ENCODE measurements around the gene HELB.
"Not testable (repeated sequence)": the region's sequence is repeated elsewhere in the genome, so short reads cannot be mapped to it uniquely, and the experiment has no call there.

HELB gene

GRCh38 chr12:66303316-66303804 is 1.1 kb downstream of the HELB start:
- not testable (repeated sequence) for DNase-seq

GRCh38 chr12:66304296-66304900 is 2.1 kb downstream of the HELB start:
- no peak for DNase-seq

GRCh38 chr12:66309606-66310005 is 7.3 kb downstream of the HELB start:
- DNase-seq: no peak

- no peak for DNase-seq
These were observed 9.9 kb downstream of the HELB start for GRCh38 chr12:66312189-66312588.

- no peak for DNase-seq
These were observed 12.0 kb downstream of the HELB start for GRCh38 chr12:66314278-66314677.

GRCh38 chr12:66319266-66319954 is 17.1 kb downstream of the HELB start:
- DNase-seq: no peak

- no peak for DNase-seq
These were observed 18.7 kb downstream of the HELB start for GRCh38 chr12:66320996-66321395.

- DNase-seq: no peak
These were observed 19.1 kb downstream of the HELB start for GRCh38 chr12:66321435-66321834.

GRCh38 chr12:66323017-66323416 is 20.7 kb downstream of the HELB start:
- no peak for DNase-seq

GRCh38 chr12:66329941-66330340 is 27.6 kb downstream of the HELB start:
- DNase-seq: no peak

- DNase-seq: no peak
These were observed 28.7 kb downstream of the HELB start for GRCh38 chr12:66331016-66331415.

- no peak for DNase-seq
These were observed 29.5 kb downstream of the HELB start for GRCh38 chr12:66331814-66332213.

- DNase-seq: no peak
These were observed 33.5 kb downstream of the HELB start for GRCh38 chr12:66335746-66336145.

- no peak for DNase-seq
These were observed 35.2 kb downstream of the HELB start for GRCh38 chr12:66337381-66338010.

GRCh38 chr12:66340131-66340530 is 37.8 kb downstream of the HELB start:
- no peak for DNase-seq

GRCh38 chr12:66341126-66341525 is 38.8 kb downstream of the HELB start:
- DNase-seq: no peak

GRCh38 chr12:66345212-66345611 is 42.9 kb downstream of the HELB start:
- no peak for DNase-seq

GRCh38 chr12:66345956-66346355 is 43.7 kb downstream of the HELB start:
- DNase-seq: no peak

GRCh38 chr12:66351301-66351700 is 49.0 kb downstream of the HELB start:
- no peak for DNase-seq

- DNase-seq: peak; percentile 54 to 65
These were observed 49.9 kb downstream of the HELB start for GRCh38 chr12:66352197-66352596.

- no peak for DNase-seq
These were observed 50.6 kb downstream of the HELB start for GRCh38 chr12:66352899-66353298.

- DNase-seq: no peak
These were observed 52.0 kb downstream of the HELB start for GRCh38 chr12:66354291-66354690.

- no peak for DNase-seq
These were observed 57.0 kb downstream of the HELB start for GRCh38 chr12:66359300-66359699.

- no peak for DNase-seq
These were observed 59.4 kb downstream of the HELB start for GRCh38 chr12:66361703-66362102.
